HFF-Myc (cell line): ENCODE results near the gene UNC45A.

Source experiments
- DNase-seq: peaks from one replicate; pipeline ENCODE4 v3.0.0-alpha.2; 2011; ENCODE audit warnings: low read depth; ENCODE audit errors: extremely low read depth
- H3K4me3 ChIP-seq: replicated peaks from 2 replicates; pipeline ENCODE4 v1.5.1; 2011; ENCODE audit warnings: low read depth, mild to moderate bottlenecking, control low read depth, low read length
- TF ChIP-seq, protein P1 (sequence below): IDR thresholded peaks from 2 replicates; pipeline ENCODE4 v1.5.1; 2012; ENCODE audit warnings: mild to moderate bottlenecking, low read depth, low read length, control low read depth; ENCODE audit errors: missing control alignments

Gene UNC45A

GRCh38 chr15:90972133-90972532, 37.0 kb downstream of the UNC45A start:
- H3K4me3 ChIP-seq, result no peak overlapping the region
- TF ChIP-seq, protein P1, sequence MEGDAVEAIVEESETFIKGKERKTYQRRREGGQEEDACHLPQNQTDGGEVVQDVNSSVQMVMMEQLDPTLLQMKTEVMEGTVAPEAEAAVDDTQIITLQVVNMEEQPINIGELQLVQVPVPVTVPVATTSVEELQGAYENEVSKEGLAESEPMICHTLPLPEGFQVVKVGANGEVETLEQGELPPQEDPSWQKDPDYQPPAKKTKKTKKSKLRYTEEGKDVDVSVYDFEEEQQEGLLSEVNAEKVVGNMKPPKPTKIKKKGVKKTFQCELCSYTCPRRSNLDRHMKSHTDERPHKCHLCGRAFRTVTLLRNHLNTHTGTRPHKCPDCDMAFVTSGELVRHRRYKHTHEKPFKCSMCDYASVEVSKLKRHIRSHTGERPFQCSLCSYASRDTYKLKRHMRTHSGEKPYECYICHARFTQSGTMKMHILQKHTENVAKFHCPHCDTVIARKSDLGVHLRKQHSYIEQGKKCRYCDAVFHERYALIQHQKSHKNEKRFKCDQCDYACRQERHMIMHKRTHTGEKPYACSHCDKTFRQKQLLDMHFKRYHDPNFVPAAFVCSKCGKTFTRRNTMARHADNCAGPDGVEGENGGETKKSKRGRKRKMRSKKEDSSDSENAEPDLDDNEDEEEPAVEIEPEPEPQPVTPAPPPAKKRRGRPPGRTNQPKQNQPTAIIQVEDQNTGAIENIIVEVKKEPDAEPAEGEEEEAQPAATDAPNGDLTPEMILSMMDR, result no peak
- no peak for DNase-seq

GRCh38 chr15:90974216-90974615, 39.1 kb downstream of the UNC45A start:
- H3K4me3 ChIP-seq, result no peak overlapping the region
- TF ChIP-seq, protein P1, result no peak
- DNase-seq, result no peak

DNA sequence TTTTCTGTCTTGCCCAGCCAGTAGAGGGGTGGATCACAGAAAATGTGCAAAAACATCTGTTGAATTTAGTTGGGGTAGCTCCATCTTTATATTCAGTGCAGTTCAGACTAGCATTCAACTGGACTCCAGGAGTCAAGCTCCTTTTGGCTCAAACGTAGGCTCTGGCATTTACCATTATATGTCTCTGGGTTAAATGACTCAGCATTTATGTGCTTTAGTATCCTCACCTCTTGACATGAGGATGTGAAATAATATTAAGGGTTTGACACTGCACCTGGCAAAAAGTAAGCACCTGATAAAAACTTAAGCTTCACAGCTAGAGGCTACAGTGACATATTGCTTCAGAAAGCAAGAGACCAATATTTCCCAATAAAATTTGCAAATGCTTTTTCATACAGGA, 44.5 kb downstream of the UNC45A start:
- TF ChIP-seq, protein P1, result no peak
- DNase-seq, result no peak
- H3K4me3 ChIP-seq, result no peak overlapping the region

DNA sequence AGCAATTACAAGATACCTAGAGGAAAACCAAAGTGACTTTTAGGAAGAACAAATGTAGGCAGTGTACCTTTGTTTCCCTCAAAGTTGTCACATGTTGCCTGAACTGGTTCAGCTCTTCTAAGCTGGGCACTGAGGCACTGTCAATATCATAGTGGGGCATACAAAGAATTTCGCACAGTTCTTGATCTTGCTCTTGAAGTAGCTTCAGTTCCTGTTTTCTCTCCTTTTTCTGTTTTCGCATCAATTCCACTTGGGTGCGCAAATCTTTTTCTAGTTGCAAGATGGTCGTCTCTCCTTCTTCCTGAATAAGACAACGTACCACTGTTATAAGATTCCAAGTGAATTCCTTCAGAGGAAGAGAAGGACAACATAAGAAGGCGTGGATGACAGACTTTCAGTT, 46.6 kb downstream of the UNC45A start:
- no peak for DNase-seq
- no peak overlapping the region for H3K4me3 ChIP-seq
- TF ChIP-seq, protein P1, result no peak

DNA sequence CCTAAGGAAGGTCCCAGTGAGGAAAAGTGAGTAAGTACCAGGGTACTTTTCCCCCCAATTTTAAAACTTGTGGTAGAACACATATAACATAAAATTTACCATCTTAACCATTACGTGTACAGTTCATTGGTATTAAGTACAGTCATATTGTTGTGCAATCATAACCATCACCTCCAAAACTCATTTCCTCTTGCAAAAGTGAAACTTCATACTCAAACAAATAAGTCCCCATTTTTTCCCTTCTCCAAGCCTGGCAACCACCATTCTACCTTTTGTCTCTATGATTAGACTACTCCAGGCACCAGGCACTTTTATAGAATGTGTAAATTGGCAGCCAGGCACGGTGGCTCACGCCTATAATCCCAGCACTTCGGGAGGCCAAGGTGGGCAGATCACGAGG, 47.0 kb downstream of the UNC45A start:
- TF ChIP-seq, protein P1, result no peak
- DNase-seq, result no peak
- H3K4me3 ChIP-seq, result no peak overlapping the region

GRCh38 chr15:90986790-90987507, 51.9 kb downstream of the UNC45A start:
- TF ChIP-seq, protein P1, result no peak
- DNase-seq, result no peak
- H3K4me3 ChIP-seq, result no peak overlapping the region

- no peak overlapping the region for H3K4me3 ChIP-seq
- TF ChIP-seq, protein P1, result no peak
- DNase-seq, result no peak
Observed at GRCh38 chr15:90987561-90988141, 52.6 kb downstream of the UNC45A start.
